GM18517 (cell line): ENCODE measurements around the gene PRMT2.

Experiments used
- ATAC-seq: cut with Tn5 transposase; IDR thresholded peaks from one replicate; pipeline ENCODE4 v1.9.1; 2021; ENCODE audit warnings: mild to moderate bottlenecking, moderate library complexity; ENCODE audit not compliant: unreplicated experiment

PRMT2 gene

DNA sequence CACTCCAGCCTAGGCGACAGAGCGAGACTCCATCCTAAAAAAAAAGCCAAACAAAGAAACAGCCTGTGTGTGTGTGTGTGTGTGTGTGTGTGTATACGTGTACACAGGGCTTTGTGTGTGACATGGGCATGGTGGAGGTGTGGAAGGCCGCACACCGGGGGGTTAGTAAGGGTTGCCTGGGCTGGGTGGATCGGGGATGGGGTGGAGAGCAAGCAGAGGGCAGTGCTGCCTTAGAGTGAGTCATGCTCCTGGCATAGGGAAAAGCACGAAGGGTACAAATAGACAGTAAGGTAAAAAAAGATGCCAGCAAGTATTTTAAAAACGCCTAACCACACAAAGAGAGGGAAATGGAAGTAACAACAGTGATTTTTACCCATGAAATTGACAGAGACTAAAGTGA lies 6.2 kb downstream of the PRMT2 start:
- no peak for ATAC-seq

DNA sequence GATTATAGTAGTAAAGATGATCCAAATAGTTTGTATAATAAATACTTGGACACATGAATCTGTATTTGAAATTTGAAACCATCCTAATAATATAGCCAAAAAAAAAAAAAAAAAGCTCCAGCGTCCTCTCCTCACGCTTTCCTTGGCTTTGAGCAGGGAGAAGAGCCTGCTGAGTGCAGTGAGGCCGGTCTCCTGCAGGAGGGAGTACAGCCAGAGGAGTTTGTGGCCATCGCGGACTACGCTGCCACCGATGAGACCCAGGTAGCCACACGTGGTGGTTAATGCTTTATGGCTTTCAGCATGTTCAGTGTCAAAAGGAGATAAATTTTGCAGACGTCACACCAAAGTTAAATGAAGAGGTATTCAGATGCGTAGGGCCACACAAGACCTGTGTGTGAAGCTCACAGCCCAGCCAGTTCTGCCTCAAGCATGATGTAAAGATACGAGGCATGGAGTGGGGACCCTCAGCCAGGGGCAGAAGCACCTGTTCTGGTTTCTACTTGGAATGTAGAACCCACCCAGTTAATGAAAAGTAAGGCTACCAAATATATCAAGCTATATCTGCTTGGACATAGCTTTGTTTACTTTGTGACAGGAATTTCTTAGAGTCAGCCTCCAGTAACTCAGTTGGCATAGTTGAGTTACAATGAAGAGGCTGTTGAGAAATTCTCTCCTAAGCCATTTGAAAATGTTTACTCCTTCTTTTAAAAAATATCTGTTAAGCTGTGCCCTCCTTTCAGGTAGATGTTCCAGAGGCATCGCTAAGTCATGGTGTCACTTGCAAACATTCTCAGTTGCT lies 8.1 kb downstream of the PRMT2 start:
- ATAC-seq, result no peak

DNA sequence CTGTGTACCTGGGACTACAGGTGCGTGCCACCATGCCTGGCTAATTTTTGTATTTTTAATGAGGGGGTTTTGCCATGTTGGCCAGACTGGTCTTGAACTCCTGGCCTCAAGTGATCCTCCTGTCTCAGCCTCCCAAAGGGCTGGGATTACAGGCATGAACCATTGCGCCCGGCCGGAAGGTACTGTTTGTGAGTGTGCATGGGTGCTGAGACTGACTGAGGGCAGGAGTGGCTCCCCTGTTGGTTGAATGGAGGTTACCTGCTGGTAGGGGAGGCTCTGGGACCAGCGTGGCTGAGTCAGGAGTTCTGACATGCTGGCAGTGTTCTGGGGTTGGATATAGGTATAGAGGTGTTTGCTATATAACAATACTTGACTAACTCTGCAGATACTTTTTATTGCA lies 10.4 kb downstream of the PRMT2 start:
- ATAC-seq, result no peak

DNA sequence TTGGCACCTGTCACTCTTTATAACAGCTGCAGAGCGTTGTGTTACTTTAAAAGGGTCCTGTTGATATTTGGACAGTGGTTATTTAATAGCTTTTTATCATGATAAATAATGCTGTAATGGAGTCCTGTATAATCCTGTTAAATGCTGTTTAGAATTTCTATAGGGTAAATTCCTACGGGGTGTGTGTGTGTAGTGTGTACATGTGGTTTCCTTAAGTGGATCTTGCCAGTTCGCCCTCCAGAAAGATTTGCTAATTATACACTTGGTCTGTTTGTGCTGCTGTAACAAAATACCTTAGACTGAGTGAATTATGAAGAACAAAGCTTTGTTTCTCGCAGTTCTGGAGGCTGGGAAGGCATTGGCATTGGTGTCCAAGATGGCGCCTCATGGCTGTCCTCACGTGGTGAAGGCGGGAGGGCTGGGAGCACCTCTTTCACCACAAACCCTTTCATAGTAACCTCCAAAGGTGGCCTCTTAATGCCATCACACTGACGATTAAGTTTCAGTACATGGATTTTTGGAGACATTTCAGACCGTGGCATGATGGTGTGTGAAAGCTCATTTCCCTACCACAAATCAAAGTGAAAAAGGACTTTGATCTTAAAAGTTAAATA lies 11.2 kb downstream of the PRMT2 start:
- ATAC-seq, result no peak

DNA sequence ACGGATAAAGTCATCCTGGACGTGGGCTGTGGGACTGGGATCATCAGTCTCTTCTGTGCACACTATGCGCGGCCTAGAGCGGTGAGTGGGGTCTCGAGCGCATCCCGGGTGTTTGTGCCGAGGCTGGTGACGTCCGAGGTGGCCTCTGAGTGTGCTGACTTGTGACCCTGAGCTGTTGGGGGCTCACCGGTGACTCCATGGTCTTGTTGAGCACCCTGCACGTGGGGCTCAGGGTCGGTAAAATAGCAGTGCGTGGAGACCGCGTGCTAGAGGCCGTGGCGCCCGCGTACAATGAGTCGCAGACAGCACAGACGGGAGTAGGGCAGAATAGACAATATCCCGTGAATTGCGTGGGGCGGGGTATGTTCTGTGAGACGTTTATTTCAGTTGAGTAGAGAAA lies 13.1 kb downstream of the PRMT2 start:
- no peak for ATAC-seq

- ATAC-seq, result no peak
Measured at GRCh38 chr21:46649356-46649755, 13.9 kb downstream of the PRMT2 start.

DNA sequence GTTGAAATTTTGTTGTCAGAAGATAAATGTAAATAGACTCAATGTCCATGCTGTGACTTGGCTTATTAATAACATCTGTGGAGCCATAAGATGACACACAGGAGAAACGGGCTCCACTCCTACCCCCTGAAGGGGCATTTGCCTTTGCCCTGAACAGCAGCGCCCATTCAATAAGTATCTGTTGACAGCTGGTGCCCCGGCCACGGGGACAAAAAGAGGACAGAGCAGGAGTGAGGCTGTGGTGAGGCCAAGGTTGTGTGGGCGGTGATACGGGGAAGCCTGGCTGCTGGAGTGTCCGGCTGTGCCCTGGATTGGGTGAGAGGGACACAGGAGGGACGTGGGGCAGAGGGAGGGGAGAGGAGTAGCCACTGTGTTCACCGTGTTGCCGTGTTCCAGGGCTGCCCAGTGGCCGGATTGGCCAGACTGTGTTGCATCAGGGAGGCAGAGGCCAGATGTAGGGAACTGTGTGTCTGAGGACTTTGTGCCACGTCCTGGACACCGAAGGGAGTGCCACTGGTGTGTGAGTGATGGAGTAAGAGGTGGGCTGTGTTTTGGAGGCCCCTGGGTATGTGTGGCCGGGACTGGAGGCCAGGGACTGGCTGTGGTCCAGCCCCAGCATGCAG lies 15.1 kb downstream of the PRMT2 start:
- no peak for ATAC-seq

DNA sequence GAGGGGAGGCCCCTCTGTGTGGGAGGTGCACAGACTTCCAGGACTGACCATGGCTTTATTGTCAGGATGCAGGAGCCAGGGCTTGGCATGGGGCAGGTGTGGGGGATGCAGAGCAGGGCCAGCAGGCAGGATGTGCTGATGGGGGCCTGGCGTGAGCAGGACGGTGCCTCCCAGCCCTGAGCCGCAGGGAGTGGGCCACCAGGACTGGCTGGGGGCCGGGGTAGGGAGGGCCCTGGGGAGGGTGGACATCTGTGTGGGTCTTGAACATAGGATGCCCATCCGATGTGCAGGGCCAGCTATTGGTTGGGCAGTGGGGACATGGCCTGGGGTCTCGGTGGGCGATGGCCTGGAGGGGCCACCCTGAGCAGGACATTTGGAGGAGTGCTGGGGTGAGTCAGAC lies 15.6 kb downstream of the PRMT2 start:
- no peak for ATAC-seq

GRCh38 chr21:46655230-46655629 lies 19.8 kb downstream of the PRMT2 start:
- no peak for ATAC-seq

DNA sequence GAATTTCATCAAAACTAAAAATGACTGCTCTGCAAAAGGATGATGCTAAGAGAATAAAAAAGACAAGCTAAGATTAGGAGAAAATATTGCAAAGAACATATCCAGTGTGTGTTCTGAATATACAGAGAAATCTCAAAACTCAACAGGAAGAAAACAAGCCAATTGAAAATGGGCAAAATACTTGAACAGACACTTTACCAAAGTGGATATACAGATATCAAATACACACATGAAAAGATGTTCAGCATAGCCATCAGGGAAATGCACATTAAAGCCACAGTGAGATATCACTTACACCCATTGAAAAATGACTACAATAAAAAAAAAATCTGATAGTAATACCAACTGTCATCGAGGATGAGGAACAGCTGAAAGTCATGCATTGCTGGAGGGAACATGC lies 21.3 kb downstream of the PRMT2 start:
- ATAC-seq, result no peak

GRCh38 chr21:46660505-46660904 lies 25.0 kb downstream of the PRMT2 start:
- no peak for ATAC-seq

- ATAC-seq, result no peak
Measured at GRCh38 chr21:46661211-46661625, 25.7 kb downstream of the PRMT2 start.

DNA sequence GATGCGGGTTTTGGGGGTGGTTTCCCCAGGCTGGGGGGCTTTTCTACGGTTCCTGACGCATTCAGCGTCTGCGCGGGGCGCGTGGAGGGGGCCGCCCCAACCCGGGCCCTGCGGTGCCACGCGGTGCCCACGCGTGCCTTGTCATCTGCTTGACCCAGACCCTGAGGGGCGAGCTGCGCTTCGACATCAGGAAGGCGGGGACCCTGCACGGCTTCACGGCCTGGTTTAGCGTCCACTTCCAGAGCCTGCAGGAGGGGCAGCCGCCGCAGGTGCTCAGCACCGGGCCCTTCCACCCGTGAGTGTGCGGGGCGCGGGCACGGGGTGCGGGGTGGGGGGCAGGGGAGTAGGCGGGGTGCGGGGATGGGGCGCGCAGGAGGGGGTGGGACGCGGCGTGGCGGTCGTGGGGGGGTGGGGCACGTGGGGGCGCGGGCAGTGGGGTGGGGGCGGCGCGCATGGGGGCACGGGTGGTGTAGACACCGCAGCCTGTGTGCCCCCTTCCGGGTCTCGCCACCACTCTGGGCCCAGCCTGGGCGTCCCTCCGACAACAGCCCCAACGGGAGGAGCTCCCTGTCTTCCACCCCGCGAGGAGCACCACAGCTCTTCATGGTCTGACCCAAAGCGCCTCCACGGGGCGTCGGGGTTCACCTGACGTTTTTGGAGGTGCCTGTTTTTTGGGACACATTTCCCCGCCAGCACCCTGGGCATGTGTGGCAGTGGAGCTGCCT lies 26.3 kb downstream of the PRMT2 start:
- no peak for ATAC-seq

GRCh38 chr21:46662367-46662654 lies 26.8 kb downstream of the PRMT2 start:
- no peak for ATAC-seq

- no peak for ATAC-seq
Measured at GRCh38 chr21:46662765-46663500, 27.5 kb downstream of the PRMT2 start.

- no peak for ATAC-seq
Measured at GRCh38 chr21:46663754-46664153, 28.3 kb downstream of the PRMT2 start.

DNA sequence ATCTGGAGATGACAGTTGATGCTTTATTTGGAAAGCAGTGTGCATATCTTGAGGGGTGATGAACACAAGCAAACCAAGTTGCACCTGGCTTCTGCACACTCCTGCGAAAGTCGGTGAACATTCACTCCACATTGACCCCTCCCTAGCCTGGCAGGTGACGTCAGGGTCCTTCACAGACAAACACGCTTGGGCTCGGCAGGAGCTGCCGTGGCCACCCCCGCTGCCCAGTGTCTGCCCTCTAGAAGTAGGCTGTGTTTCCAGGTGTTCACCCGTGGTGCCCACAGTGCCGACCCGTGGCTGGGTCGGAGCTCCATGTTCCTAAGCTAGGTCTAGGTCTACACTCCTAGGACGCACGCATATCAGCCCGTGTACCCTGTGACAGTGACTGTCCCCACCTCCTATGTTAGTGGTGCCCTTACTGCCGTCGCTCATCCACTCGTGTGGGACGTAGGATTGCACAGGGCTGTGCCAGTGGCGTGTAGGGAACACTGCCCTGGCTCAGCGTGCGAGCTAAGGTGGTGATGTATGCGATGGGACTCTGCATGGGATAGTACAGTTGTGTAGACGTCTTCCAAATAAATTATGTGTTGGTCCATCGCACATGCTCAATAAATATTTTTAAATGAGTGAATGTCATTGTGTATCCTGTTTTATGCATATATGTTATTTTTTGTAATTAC lies 29.0 kb downstream of the PRMT2 start:
- no peak for ATAC-seq

DNA sequence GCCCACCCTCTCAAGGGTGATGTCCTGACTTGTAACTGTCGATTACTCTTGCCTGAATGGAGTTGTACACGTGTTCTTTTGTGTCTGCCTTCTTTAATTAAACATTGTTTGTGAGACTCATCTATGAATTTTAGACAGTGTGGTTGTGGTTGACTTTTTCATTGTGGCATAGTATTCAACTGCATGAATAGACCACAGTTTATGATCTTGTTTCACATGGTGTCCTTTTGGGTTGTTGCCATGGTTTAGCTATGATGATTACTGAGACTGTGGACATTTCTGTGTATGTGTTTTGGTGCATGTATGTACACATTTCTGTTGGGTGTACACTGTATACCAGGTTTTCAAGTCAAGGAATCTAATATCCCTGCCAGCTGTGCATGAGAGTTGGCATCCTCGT lies 30.1 kb downstream of the PRMT2 start:
- ATAC-seq, result no peak

DNA sequence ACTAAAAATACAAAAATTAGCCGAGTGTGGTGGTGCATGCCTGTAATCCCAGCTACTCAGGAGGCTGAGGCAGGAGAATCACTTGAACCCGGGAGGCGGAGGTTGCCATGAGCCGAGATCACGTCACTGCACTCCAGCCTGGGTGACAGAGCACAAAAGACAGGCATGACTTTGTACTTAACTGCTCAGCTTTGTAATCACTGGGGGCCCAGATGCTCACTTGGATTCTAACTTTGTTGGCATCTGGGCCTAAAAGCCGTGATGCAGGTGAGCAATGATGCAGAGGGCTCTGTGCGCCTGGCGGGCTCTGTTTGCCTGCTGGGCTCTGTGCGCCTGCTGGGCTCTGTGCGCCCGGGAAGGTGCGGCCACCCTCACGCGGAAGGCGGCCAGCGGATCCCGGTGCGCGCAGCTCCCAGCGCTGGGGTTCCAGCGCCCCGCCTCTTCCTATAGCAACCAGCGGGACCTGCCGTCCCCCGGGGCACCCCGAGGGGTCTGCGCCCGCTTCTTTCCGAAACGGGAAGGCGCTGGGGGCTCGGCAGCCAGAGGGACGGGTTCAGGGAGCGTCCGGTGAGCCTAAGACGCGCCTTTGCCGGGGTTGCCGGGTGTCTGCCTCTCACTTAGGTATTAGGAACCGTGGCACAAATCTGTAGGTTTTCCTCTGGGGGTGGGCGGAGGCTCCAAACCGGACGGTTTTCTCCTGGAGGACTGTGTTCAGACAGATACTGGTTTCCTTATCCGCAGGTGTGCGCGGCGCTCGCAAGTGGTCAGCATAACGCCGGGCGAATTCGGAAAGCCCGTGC lies 31.7 kb downstream of the PRMT2 start:
- no peak for ATAC-seq
